ENCODE measurements around the gene ARHGEF11.

Gene ARHGEF11

DNA sequence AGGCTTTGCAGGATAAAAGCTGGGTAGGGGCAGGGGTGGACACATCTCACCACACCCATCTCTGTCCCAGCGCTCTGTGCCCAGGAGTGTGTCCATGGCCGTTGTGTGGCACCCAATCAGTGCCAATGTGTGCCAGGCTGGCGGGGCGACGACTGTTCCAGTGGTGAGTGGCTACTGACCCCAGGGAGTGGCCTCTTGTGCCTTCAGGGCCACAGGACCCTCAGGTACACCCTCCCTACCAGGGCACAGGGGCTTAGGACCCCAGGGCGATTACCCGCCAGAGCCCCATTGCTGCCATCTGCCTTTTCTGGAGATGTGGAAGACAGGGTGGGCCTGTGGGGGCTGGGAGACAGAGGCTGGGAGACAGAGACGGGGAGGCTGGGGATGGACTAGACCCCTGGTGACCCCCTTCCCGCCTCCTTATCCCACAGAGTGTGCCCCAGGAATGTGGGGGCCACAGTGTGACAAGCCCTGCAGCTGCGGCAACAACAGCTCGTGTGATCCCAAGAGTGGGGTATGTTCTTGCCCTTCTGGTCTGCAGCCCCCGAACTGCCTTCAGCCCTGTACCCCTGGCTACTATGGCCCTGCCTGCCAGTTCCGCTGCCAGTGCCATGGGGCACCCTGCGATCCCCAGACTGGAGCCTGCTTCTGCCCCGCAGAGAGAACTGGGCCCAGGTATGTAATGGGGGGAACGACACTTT, 139.2 kb downstream of the ARHGEF11 start:
- DNase-seq: no peak

DNA sequence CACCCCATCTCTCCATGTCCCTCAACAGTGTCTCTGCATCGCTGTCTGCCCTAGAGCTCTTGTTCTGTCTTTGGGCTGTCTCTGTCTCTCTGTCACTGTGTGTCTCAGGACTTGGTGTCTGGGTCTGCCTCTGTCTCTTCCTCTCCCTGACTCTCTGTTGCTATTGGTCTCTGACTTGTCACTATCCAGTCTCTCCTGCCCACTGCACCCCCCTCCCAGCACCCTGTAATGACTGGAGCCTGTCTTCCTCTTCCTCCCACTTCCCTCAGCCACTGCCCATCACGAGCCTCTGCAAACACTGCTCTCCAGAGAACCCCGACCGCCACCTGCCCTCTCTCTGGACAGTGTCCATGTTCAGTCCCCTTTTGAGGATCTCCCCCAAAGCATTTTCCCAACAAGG, 139.9 kb downstream of the ARHGEF11 start:
- no peak for DNase-seq

DNA sequence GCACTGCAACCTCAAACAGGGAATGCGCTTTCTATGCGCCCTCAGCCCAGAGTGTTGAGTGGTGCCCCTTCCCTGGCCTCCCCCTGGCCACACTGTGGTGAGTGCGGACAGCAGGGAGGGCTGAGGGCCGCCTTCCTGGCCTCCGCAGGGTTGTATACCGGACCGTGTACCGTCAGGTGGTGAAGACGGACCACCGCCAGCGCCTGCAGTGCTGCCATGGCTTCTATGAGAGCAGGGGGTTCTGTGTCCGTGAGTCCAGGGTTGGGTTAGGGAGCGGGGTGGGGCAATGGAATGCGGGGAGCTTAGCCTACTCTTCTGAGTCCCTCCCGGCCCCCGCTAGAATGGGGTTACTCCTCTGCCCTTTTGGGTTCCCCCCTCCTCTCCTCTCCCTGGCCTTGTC, 140.4 kb downstream of the ARHGEF11 start:
- no peak for DNase-seq

GRCh38 chr1:156904187-156904959, 141.2 kb downstream of the ARHGEF11 start:
- DNase-seq: no peak

- DNase-seq: no peak
Observed at GRCh38 chr1:156903328-156904091, 142.0 kb downstream of the ARHGEF11 start.

DNA sequence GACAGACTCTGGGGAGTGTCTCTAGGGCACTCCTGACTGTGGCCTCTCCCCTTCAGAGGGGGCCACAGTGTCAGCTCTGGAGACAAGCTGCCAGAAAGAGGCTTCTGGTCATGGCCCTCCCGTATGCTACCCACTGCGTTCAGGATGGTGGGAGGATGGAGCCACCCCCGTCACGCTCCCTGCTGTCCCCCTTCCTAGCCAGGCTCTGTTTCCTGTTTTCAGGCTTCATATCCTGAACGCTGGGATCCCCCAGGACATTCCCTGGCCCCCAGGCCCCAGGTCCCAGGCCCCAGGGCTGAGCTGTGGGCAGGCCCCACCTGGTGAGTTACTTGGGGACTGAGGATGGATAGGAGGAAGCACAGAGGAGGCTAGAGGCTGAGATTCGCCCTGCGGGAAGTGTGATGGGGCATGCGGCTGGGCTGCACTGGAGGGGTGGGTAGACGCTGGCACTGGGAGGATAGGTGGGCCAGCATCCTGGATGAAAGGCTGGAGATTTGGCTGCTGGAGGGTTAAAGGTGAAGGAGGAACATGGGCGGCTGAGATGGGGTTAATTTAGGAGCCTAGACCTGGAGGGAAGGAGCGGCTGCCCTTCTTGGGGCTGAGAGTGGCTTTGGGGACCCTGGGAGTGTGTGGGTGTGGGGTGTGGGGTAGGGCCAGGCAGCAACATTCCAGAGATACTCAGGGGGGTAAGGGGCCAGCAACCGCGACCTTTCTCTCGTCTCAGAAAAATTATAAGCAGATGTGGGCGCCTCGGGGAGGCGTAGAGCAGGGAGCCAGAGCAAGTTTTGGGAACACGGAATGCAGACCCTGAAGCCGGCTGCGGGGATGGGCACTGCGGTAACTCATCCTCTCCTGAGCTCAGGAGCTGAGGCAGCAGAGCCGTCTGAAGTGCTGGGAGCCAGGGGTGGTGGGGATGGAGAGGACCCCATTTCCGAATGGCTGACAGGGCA, 143.3 kb downstream of the ARHGEF11 start:
- no peak for DNase-seq

GRCh38 chr1:156901590-156901900, 144.0 kb downstream of the ARHGEF11 start:
- no peak for DNase-seq

DNA sequence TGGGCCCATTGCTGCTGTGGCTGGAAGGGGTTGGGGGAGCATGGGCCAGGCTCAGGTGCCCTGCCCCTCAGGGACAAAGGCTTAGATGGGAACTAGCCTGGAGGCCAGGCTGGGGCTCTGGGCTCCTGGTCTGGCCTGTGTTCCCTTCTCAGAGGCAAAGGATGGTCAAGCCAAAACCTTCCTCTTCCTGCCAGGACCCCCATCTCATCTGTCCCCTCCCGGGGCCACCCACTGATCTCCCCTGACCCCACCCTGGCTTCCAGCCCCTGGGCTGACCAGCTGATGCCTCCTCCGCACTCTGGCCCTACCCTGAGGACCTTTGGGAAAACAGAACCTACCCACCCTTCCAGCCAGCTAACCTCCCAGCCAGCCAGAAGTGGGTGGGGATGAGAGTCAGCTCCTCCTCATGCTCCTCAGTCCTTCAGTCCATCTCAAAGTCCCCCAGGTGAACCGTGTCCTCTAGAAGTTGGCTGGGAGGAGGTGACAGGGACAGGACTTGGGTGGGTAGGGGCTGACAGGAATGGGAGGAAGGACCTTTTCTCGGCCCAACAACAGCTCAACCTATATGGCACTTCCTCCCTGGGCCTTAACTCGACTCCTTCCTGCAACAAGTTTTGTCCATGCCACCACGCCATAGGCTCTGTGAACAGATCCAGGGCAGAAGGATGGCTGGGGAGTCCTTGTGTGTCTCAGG, 144.5 kb downstream of the ARHGEF11 start:
- no peak for DNase-seq

- peak; percentile 23 for DNase-seq
Observed at GRCh38 chr1:156899956-156900718, 145.4 kb downstream of the ARHGEF11 start.

- no peak for DNase-seq
Observed at GRCh38 chr1:156898971-156899664, 146.4 kb downstream of the ARHGEF11 start.

GRCh38 chr1:156898161-156898566, 147.4 kb downstream of the ARHGEF11 start:
- no peak for DNase-seq

- DNase-seq: no peak
Observed at GRCh38 chr1:156897078-156897825, 148.3 kb downstream of the ARHGEF11 start.

DNA sequence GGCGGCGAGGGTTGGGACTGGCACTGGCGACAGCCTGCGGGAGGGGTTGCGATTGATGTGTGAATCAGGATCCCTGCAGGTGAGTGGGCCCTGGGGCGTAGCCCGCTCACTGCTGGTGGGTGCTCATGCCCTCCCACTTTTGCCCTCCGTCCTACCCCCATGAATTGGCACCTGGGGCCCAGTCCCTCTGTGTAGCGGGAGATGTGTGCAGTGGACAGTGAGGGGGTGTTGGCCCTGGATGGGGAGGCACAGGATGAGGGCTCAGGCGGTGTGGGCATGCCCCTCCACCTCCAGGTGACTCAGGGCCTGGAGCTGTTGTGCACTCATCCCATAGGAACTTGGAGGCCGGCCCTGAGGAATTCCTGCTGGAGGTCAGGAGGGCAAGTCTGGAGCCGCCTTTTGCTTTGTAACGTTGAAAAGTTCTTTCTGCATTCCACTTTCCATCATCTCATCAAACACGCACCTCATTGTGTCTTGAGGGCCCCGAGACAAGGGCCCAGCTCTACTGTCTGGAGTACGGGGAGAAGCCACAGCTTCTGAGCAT, 149.0 kb downstream of the ARHGEF11 start:
- no peak for DNase-seq

DNA sequence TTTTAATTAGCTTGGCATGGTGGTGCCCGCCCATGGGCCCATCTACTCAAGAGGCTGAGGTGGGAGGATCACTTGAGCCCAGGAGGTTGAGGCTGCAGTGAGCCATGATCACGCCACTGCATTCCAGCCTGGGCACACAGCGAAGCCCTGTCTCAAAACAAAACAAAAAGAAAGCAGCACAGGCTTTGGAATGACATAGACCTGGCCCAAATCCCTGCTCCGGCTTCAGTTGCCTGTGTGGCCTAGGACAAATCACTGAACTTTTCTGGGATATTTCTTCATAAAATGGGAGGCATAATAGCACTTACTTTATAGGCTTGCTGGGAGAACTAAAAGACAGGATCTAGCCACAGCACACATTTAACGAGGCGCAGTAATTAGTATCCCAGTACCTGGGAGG, 149.6 kb downstream of the ARHGEF11 start:
- no peak for DNase-seq

DNA sequence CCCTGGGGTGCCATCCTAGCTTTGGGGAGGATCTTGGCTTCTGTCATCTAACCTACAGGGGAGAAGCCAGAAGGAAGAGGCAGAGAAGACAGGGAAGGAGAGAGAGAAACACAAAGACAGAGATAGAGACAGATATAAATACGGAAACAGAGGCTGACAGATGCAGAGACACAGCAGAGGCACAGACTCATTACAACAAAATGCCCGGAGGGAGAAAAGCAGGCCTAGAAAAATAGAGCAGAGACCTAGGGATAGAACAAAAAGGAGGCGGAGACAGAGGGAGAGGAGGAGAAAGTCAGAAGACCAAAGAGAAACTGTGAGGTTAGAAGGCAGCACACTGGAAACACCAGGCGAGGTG, 150.1 kb downstream of the ARHGEF11 start:
- DNase-seq: no peak

GRCh38 chr1:156894711-156895454, 150.7 kb downstream of the ARHGEF11 start:
- DNase-seq: no peak

GRCh38 chr1:156894001-156894400, 151.5 kb downstream of the ARHGEF11 start:
- no peak for DNase-seq

DNA sequence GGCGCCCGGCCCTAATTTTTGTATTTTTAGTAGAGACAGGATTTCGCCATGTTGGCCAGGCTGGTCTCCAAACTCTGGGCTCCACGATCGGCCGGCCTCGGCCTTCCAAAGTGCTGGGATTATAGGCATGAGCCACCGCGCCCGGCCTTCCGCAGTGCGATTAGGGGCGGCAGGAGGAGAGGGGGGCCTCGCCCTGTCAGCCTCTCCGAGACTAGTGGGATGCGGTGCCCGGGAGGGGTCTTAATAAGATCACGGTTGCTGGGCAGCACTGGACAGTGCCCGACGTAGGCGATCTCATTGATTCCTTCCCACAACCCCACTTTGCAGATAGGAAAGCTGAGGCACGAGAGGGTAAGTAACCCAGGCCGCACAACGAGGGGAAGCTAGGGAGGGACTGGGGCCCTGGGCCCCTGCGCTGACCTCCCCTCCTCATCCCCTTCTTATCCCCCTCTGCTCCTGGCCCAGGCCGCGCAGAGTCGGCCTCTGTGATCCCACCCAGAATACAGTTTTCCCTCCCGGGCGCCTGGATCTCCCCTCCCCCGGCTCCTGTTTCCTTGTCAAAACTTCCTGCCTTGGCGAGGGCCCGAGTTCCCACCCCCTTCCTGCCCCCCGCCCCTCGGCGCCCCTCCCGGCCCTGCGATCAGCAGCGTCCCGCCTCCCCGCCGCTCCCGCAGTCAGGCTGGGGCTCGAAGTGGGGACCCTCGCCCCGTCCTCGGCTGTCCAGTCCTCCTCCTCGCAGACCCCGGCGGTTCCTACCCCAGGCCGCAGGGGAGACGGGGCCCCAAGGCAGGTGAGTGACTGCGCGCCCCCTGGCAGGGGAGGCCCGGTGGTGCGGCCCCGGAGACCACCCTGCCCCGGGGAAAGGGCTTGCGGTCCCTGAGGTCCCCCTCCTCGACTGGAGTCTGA, 152.2 kb downstream of the ARHGEF11 start, which contains the start of gene PEAR1:
TSS of gene PEAR1 (plus strand) at position 671 of the 906 bp plus-strand sequence. CDS start 10,209 bp downstream, outside the sequence.
- no peak for DNase-seq

Data from NCI-H526 treated with DMSO at 0.1 percent for 48 hours (cell line).